Stimulated activated CD4-positive, alpha-beta T cell treated with anti-CD3 and anti-CD28 coated beads, Interleukin-1b, Interleukin-23, amount 100 ng/mL, for 24 hours (primary cell): ENCODE measurements around the gene BCKDHA.
"Not testable (repeated sequence)": the region's sequence is repeated elsewhere in the genome, so short reads cannot be mapped to it uniquely, and the experiment has no call there.

Source experiments
- DNase-seq, 4 experiments: peaks; one replicate each; pipeline ENCODE4 v3.0.0-alpha.2; 2020; ENCODE audit warnings: low read depth in 4 of 4, low spot score in 1 of 4

The BCKDHA gene

GRCh38 chr19:41402010-41402409 is 4.4 kb downstream of the BCKDHA start:
- no peak for DNase-seq

DNA sequence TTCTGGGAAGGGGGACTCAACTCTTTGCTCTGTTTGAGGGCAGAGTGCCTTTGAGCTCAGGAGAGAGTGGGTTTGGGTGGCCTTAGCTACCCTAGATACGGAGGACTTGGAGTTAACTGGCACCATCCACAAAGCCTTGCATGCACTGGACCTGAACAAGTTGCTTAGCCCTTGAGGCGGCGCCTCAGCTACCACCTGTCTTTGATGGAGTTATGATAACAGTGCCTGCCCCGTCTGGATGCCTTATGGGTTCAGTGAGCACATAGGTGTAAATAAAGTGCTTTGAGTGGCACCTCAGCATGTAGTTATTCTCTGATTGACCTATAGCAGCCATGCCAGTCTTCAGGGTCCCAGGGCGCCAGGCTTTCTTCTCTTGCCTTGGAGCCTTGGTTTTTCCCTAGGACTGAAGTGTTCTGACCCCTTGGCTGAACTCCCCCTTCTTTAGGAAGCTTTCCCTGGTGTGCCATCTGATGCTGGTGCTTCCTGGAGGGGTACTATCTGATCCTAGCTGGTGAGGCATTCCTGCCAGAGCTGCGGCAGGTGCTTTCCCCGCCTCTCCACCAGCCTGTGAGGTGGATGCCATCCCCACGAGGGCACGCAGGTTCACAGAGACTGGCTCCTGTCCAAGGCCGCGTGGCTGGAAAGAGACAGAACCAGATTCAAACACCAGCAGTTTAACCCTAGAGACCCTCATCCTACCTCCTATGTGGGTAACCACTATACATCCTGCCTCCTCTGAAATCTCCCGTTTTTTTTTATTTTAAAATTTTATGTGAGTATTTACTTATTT is 5.8 kb downstream of the BCKDHA start:
- DNase-seq, result no peak

DNA sequence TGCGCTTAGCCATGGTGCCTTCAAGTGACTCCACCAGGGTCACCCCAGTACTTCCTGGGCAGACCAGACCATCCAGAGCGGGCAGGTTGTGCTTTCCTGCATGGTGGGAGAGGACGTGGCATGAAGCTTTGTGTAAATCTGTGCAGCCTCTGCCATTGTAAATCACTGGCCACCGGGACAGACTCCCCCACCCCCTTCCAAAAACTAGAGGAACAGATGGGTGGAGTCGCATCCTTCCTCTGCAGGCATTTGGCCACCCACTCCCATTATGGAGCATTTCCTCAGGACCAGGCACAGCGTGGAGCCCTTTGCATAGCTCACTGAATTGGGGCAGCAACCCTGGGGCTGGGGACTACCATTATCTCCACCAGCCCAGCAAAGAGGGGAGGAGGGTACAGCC is 8.2 kb downstream of the BCKDHA start:
- DNase-seq, result no peak

DNA sequence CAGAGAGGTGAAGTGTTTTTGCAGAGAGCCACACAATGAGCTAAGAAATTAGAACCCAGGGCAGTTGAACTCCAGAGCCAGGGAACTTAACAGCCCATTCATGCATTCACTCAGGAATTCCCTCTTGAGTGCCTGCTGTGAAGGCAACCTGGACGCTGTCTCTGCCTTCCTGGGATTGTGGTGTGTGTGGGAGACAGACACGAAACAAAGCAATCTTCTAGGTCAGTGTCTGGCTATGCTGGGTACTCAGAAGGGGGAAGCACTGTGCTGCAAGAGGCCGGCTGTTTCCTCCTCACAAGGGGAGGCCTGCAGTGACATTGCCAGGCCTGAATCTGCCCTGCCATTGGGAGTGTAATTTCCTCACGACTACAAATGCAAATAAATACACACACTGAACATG is 9.7 kb downstream of the BCKDHA start:
- DNase-seq, result no peak

DNA sequence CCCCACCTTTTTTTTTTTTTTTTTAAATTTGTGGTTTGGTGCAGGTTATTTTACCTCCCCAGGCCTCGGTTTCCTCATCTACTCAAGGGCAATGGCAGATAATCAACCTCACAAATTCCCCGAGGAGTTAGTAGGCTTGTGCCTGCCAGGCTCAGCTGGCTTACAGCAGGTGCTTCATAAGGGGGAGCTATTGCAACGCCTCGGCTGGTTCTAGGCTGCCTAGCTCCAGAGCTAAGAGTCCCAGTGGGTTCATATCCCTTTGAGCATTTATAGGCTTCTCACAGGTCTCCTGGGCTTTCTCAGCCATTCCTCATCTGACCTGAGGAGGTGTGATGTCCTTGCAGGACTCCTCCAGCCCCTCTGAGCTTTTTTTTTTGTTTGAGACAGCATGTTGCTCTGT is 10.6 kb downstream of the BCKDHA start:
- no peak for DNase-seq

GRCh38 chr19:41408846-41409245 is 11.2 kb downstream of the BCKDHA start:
- not testable (repeated sequence) for DNase-seq

- DNase-seq, result no peak
Observed at GRCh38 chr19:41409288-41409687, 11.7 kb downstream of the BCKDHA start.

DNA sequence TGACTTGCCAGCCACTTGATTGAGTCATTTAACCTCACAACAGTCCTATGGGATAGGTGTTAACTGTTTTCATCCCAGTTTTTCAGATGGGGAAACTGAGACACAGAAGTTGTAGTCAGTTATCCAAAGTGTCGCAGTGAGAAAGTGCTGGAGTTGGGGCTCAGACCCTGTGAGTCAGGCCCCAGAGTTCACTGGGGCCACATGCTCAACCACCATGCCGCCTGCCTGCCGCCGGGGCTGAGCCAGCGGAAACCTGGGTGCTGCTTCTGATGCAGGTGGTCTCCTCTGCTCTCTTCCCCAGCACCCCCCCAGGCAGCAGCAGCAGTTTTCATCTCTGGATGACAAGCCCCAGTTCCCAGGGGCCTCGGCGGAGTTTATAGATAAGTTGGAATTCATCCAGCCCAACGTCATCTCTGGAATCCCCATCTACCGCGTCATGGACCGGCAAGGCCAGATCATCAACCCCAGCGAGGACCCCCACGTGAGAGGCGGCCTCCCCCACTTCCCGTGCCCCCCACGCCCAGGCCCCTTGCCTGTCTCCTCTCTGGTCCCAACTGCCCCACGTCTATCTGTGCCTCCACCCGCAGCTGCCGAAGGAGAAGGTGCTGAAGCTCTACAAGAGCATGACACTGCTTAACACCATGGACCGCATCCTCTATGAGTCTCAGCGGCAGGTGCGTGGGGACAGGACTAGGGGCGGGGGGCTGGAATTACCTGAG is 12.9 kb downstream of the BCKDHA start:
- no peak for DNase-seq

- DNase-seq, result no peak
Observed at GRCh38 chr19:41411100-41411967, 13.7 kb downstream of the BCKDHA start.

- DNase-seq, result no peak
Observed at GRCh38 chr19:41411968-41412265, 14.3 kb downstream of the BCKDHA start.

DNA sequence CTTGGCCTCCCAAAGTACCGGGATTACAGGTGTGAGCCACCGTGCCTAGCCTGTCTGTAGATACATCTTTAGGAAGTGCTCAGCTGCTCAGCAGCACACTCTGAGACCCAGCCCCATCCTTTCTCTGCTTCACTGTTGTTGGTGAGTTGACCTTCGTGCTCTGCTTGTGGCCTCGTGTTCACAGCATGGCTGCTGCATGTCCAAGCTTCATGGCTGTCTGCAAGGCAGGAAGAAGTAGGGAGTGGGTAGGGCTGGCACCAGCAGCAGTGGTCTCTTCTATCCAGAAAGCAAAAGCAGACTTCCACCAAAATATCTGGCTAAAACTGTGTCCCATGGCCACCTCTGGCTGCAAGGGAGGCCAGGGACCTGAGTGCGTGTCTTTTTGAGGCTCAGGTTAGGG is 15.3 kb downstream of the BCKDHA start:
- DNase-seq, result no peak

DNA sequence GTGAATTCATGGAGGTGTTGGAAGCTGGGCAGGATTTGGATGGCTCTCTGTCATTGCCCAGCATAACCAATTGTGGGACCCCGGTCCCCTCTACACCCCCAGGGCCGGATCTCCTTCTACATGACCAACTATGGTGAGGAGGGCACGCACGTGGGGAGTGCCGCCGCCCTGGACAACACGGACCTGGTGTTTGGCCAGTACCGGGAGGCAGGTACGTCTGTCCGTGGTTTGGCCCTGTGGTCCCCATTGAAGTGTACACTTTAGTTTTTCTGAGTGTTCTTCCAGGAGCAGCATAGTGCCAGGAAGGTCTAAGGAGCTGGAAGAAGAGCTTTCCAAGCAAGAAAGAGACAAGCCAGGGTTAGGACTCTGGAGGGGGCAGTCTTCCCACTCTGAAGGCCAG is 16.3 kb downstream of the BCKDHA start:
- no peak for DNase-seq

GRCh38 chr19:41414461-41414860 is 16.8 kb downstream of the BCKDHA start:
- no peak for DNase-seq

DNA sequence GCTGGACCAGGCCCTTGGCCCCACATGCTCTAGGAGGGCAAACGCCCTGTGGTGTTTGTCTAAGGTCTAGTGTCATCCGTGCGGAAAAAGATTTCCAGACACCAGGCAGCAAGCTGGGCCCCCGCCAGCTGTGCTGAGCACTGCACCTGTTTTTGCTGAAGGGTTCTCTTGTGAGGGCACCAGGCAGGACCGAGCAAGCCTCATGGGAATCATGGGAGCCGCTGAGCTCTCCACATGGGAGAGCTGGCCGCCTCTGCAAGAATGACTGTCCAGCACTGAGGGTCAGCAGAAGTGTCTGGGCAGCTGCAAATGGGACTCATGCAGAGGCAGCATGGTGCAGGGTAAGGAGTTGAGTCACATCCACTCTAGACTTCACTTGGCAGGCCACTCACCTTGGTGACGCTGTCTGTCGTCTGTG is 17.5 kb downstream of the BCKDHA start:
- DNase-seq, result no peak

DNA sequence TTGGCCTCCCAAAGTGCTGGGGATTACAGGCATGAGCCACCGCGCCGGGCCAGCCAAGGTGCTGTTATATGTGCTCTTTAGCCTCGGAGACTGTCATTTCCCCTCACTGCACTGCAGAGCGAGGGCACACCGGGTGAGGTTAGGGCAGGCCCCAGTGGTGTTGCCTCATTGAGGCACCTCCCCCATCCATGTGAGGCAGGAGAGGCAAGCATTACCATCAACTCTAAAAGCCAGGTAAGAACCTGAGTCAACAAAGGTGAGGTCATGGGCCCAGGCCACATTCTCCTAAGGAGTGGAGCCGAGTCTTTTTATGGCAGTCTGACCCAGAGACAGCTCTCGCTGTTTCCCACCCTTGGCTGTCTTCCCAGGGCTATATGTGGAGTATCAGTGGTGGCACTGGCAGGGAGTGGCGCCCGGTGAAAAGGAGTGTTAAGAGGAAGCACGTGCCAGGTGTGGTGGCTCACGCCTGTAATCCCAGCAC is 18.6 kb downstream of the BCKDHA start:
- no peak for DNase-seq

DNA sequence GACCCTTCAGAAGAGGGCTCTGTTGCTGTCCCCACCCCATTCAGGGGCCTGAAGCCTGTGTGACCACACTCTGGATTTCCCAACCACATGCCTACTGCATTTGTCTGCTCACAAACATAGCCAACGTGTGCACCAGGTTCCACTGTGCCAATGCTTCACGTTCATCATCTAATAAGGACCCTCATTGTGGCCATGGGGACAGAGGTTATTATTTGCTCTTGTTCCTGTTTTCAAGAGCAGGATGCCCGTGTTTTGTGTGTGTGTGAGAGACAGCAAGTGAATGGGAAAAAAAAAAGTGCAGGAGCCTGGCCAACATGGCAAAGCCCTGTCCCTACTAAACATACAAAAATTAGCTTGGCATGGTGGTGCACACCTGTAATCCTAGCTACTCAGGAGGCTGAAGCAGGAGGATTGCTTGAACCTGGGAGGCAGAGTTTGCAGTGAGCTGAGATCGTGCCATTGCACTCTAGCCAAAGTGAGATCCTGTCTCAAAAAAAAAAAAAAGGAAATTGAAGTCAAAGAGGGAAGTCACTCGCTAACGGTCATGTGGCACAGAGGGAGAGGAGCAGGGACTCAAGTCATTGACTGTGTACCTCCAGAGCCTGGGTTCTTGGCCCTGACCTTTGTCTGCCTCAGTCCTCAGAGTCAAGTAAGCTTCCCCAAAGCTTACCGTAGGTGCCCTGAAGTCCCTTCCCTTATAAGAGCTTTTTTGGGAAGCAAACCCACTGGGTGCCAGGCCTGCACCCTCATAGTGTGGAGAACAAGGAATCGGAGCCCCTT is 22.7 kb downstream of the BCKDHA start:
- DNase-seq, result no peak

- DNase-seq, result no peak
Observed at GRCh38 chr19:41421314-41421713, 23.7 kb downstream of the BCKDHA start.

DNA sequence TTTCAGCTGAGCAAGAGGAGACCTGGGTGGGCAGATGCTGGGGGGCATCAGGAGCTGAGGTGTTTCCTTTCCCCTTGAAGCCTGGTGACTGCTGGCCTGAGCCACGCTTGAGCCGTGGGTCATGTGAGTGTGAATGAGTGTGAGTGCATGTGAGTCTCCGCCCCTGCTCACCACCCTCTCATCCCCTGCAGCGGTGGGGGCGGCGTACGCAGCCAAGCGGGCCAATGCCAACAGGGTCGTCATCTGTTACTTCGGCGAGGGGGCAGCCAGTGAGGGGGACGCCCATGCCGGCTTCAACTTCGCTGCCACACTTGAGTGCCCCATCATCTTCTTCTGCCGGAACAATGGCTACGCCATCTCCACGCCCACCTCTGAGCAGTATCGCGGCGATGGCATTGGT is 24.4 kb downstream of the BCKDHA start:
- DNase-seq, result no peak

- DNase-seq, result no peak
Observed at GRCh38 chr19:41422456-41422855, 24.8 kb downstream of the BCKDHA start.

DNA sequence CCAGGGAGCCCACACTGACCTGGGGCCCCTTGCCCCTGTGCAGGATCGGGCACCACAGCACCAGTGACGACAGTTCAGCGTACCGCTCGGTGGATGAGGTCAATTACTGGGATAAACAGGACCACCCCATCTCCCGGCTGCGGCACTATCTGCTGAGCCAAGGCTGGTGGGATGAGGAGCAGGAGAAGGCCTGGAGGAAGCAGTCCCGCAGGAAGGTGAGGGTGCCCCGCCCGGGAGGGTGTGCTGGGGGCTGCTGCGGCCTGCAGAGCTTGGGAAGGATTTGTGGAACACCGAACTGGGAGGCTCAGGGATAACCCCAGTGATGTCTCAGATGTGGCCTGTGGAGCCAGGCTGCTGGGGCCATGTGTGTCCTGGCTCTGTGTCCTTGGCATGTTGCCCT is 25.3 kb downstream of the BCKDHA start:
- DNase-seq, result no peak
